ENCODE results near the gene SYNJ1.

DNA sequence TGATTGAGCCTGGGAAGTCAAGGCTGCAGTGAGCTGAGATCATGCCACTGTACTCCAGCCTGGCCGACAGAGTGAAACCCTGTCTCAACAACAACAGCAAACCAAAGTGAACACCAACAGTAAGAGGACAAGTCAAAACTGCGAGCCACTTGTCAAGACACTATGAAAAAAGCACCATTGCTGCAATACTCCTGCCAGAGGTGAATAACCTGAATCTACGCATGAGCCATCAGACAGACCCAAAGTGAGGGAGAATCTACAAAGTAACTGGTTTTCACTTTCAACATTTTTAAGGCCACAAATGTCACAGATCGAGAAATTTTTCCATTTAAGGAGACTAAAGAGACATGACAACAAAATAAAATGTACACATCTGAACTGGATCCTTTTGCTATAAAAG is 21.9 kb downstream of the SYNJ1 start:
- no peak for TF ChIP-seq GATA2 (IDR thresholded peaks at IDR 0.05; ENCODE audit: low read depth, low read length)
- no peak for TF ChIP-seq GATA3 (IDR thresholded peaks at IDR 0.05; ENCODE audit: low read depth, low read length)

Measured in SH-SY5Y (cell line).